Osteocyte (in vitro differentiated cells): ENCODE results near the gene CAVIN2. TPM values are rescaled to one million over a fixed set of nuclear protein-coding genes. Genes with fewer than 3 reads are reported as not detected.

Experiments
- DNase-seq: peaks from one replicate; pipeline ENCODE4 v3.0.0; 2021; ENCODE audit warnings: mixed read lengths; ENCODE audit not compliant: unreplicated experiment; ENCODE audit errors: extremely low spot score
- H3K27ac Mint-ChIP-seq: one replicate; pipeline ENCODE4 v1.8.0; 2021; ENCODE audit warnings: mild to moderate bottlenecking, mixed read lengths; ENCODE audit not compliant: unreplicated experiment
- H3K27me3 Mint-ChIP-seq: one replicate; pipeline ENCODE4 v1.8.0; 2021; ENCODE audit warnings: mixed read lengths; ENCODE audit not compliant: unreplicated experiment
- H3K36me3 Mint-ChIP-seq: one replicate; pipeline ENCODE4 v1.8.0; 2021; ENCODE audit warnings: mixed read lengths; ENCODE audit not compliant: unreplicated experiment
- H3K4me1 Mint-ChIP-seq: one replicate; pipeline ENCODE4 v1.8.0; 2021; ENCODE audit warnings: mixed read lengths; ENCODE audit not compliant: unreplicated experiment
- H3K4me3 Mint-ChIP-seq: one replicate; pipeline ENCODE4 v1.8.0; 2021; ENCODE audit warnings: mild to moderate bottlenecking, moderate library complexity, mixed read lengths; ENCODE audit not compliant: unreplicated experiment
- H3K9me3 Mint-ChIP-seq: one replicate; pipeline ENCODE4 v1.8.0; 2021; ENCODE audit warnings: mixed read lengths; ENCODE audit not compliant: unreplicated experiment
- CTCF ChIP-seq: fragments of 200-600 bp; sonication (generic); IDR thresholded peaks from 2 replicates; pipeline ENCODE4 v1.5.0; 2021; ENCODE audit warnings: antibody characterized with exemption, mild to moderate bottlenecking, moderate library complexity
- total RNA-seq: library from RNA; stranded (reverse); gene quantifications from 2 replicates; pipeline ENCODE4 v1.2.1, GENCODE V29; 2021

The CAVIN2 gene
- total RNA-seq, 1 donor from 2014 or later = 5.3 TPM

GRCh38 chr2:191892391-191892790 lies 45.5 kb upstream of the CAVIN2 start:
- peaks cover 12% of the 10 kb centered on the region for H3K9me3 Mint-ChIP-seq

GRCh38 chr2:191891656-191892055 lies 44.8 kb upstream of the CAVIN2 start:
- Mint-ChIP-seq H3K9me3 (peaks cover 12% of the 10 kb centered on the region), H3K36me3 (peaks cover 5% of the 10 kb centered on the region), H3K4me1 (peaks cover 32% of the 10 kb centered on the region), H3K27me3 (no peaks in the 10 kb centered on the region), H3K27ac (no peak overlapping the region), H3K4me3 (no peak overlapping the region)
- no peak for DNase-seq
- TF ChIP-seq CTCF = no peak

More at GRCh38 chr2:191892391-191892790, 45.5 kb upstream of the CAVIN2 start:
- Mint-ChIP-seq H3K4me1 (peaks cover 35% of the 10 kb centered on the region), H3K4me3 (no peak overlapping the region), H3K27ac (no peak overlapping the region), H3K36me3 (peaks cover 5% of the 10 kb centered on the region), H3K27me3 (no peaks in the 10 kb centered on the region)
- no peak for TF ChIP-seq CTCF
- DNase-seq = no peak

GRCh38 chr2:191889931-191890330 lies 43.0 kb upstream of the CAVIN2 start:
- no peak for DNase-seq
- peaks cover 20% of the 10 kb centered on the region for H3K4me1 Mint-ChIP-seq

GRCh38 chr2:191888400-191889166 lies 41.7 kb upstream of the CAVIN2 start:
- Mint-ChIP-seq H3K36me3 (peaks cover 5% of the 10 kb centered on the region), H3K9me3 (peaks cover 12% of the 10 kb centered on the region), H3K27ac (no peak overlapping the region), H3K27me3 (no peaks in the 10 kb centered on the region), H3K4me3 (no peak overlapping the region), H3K4me1 (peaks cover 10% of the 10 kb centered on the region)
- no peak for TF ChIP-seq CTCF
- DNase-seq = no peak

More at GRCh38 chr2:191889931-191890330, 43.0 kb upstream of the CAVIN2 start:
- no peak overlapping the region for H3K4me3 Mint-ChIP-seq
- TF ChIP-seq CTCF = no peak
- no peak overlapping the region for H3K27ac Mint-ChIP-seq
- H3K36me3 Mint-ChIP-seq = peaks cover 5% of the 10 kb centered on the region
- peaks cover 12% of the 10 kb centered on the region for H3K9me3 Mint-ChIP-seq
- H3K27me3 Mint-ChIP-seq = no peaks in the 10 kb centered on the region

- H3K27ac Mint-ChIP-seq = no peak overlapping the region
- no peak overlapping the region for H3K4me3 Mint-ChIP-seq
- H3K4me1 Mint-ChIP-seq = peaks cover 12% of the 10 kb centered on the region
- H3K9me3 Mint-ChIP-seq = peaks cover 3% of the 10 kb centered on the region
- no peak for DNase-seq
- TF ChIP-seq CTCF = no peak
- peaks cover 2% of the 10 kb centered on the region for H3K36me3 Mint-ChIP-seq
- no peaks in the 10 kb centered on the region for H3K27me3 Mint-ChIP-seq
Measured at GRCh38 chr2:191885650-191886049, 38.8 kb upstream of the CAVIN2 start.
